ENCODE measurements around the gene PPM1B.
"Not testable (repeated sequence)": the region's sequence is repeated elsewhere in the genome, so short reads cannot be mapped to it uniquely, and the experiment has no call there.

PPM1B gene

GRCh38 chr2:44164617-44165016 is 4.1 kb upstream of the PPM1B start:
- no peak for DNase-seq

GRCh38 chr2:44166096-44166495 is 2.6 kb upstream of the PPM1B start:
- DNase-seq, result no peak

- DNase-seq, result no peak
Observed at GRCh38 chr2:44167311-44167907, 1.3 kb upstream of the PPM1B start.

GRCh38 chr2:44167908-44168680 is 581 bp upstream of the PPM1B start:
- DNase-seq, result peak; percentile 95

- DNase-seq, result peak; percentile 31
Observed at GRCh38 chr2:44169155-44169898, 652 bp downstream of the PPM1B start.

GRCh38 chr2:44170311-44170717 is 1.6 kb downstream of the PPM1B start:
- DNase-seq, result no peak

GRCh38 chr2:44171018-44171417 is 2.3 kb downstream of the PPM1B start:
- no peak for DNase-seq

GRCh38 chr2:44171442-44171841 is 2.8 kb downstream of the PPM1B start:
- not testable (repeated sequence) for DNase-seq

GRCh38 chr2:44172576-44172975 is 3.9 kb downstream of the PPM1B start:
- DNase-seq, result no peak

GRCh38 chr2:44178950-44179349 is 10.3 kb downstream of the PPM1B start:
- DNase-seq, result no peak

GRCh38 chr2:44181648-44182047 is 13.0 kb downstream of the PPM1B start:
- no peak for DNase-seq

GRCh38 chr2:44184106-44184505 is 15.4 kb downstream of the PPM1B start:
- DNase-seq, result no peak

- DNase-seq, result no peak
Observed at GRCh38 chr2:44186810-44187209, 18.1 kb downstream of the PPM1B start.

GRCh38 chr2:44187251-44187650 is 18.6 kb downstream of the PPM1B start:
- DNase-seq, result no peak

GRCh38 chr2:44188696-44189095 is 20.0 kb downstream of the PPM1B start:
- no peak for DNase-seq

GRCh38 chr2:44189104-44189503 is 20.4 kb downstream of the PPM1B start:
- no peak for DNase-seq

GRCh38 chr2:44190526-44190925 is 21.9 kb downstream of the PPM1B start:
- no peak for DNase-seq

GRCh38 chr2:44191739-44192138 is 23.1 kb downstream of the PPM1B start:
- DNase-seq, result no peak

GRCh38 chr2:44192646-44193045 is 24.0 kb downstream of the PPM1B start:
- no peak for DNase-seq

GRCh38 chr2:44195714-44196113 is 27.0 kb downstream of the PPM1B start:
- DNase-seq, result no peak

- no peak for DNase-seq
Observed at GRCh38 chr2:44197816-44198215, 29.1 kb downstream of the PPM1B start.

- no peak for DNase-seq
Observed at GRCh38 chr2:44200011-44200410, 31.3 kb downstream of the PPM1B start.

GRCh38 chr2:44200759-44201158 is 32.1 kb downstream of the PPM1B start:
- DNase-seq, result no peak

- DNase-seq, result no peak
Observed at GRCh38 chr2:44201648-44202165, 33.0 kb downstream of the PPM1B start.
